Glomerular visceral epithelial cell (primary cell): ENCODE results near the gene NMNAT1.
"Not testable (repeated sequence)": the region's sequence is repeated elsewhere in the genome, so short reads cannot be mapped to it uniquely, and the experiment has no call there.

ENCODE experiments used
- DNase-seq: peaks from one replicate; pipeline ENCODE4 v3.0.0-alpha.2; 2016; ENCODE audit errors: extremely low spot score

NMNAT1 gene

DNA sequence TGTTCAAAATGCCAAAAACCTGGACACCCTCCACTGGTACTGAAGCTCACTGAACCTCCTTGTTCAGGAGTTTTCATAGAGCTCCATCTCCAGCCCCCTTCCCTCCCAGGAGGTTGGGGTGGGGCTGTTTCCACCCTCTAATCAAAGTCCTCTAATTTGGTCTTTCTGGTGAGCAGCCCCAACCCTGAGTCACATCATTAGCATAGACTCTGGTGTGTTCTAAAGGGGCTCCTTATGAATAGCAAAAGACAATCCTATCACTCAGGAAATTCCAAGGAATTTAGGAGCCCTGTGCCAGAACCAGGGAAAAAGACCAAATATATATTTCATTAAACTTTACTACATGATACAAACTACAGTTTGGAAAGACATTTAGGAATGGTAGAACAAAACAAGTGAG, 76.3 kb downstream of the NMNAT1 start:
- DNase-seq: no peak

DNA sequence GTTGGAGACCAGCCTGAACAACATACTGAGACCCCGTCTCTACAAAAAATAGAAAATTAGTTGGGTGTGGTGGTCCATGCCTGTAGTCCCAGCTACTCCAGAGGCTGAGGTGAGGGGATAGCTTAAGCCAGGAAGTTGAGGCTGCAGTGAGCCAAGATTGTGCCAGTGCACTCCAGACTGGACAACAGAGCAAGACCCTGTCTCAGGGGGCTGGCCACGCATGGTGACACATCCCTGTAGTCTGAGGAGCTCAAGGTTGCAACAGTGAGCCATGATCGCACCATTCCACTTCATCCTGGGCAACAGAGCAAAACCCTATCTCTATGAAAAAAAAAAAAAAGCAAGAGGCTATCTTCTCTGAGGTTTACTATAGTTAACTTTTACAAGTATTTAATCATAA, 76.8 kb downstream of the NMNAT1 start:
- no peak for DNase-seq

DNA sequence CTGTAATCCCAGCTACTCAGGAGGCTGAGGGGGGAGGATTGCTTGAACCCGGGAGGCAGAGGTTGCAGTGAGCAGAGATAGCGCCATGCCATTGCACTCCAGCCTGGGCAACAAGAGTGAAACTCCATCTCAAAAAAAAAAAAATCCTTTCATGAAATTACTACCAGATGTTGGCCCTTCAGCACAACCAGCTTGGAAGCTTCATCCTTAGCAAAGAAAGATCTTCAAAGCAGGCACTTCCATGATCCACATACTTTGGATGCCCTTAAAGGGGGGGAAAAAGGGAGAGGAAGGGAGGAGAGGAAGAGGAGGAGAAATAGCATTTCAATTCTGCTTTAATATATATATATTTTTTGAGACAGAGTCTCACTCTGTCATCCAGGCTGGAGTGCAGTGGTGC, 77.4 kb downstream of the NMNAT1 start:
- DNase-seq: not testable (repeated sequence)

DNA sequence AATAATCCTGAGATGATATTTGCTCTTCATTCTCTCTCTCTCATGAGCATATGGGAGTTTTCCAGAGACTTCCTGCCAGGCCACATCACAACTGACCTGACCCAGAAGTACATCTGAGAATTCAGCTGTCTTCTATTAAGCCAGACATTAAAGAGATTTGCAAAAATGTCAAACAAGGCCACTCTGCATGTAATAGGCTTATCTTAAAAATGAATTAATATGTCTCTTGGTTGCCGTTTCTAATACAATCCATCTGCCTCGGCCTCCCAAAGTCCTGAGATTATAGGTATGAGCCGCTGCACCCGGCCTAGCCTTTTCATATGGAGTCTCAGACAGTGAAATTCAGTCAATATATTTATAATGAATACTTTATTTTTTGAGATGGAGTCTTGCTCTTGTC, 78.7 kb downstream of the NMNAT1 start:
- DNase-seq: not testable (repeated sequence)

DNA sequence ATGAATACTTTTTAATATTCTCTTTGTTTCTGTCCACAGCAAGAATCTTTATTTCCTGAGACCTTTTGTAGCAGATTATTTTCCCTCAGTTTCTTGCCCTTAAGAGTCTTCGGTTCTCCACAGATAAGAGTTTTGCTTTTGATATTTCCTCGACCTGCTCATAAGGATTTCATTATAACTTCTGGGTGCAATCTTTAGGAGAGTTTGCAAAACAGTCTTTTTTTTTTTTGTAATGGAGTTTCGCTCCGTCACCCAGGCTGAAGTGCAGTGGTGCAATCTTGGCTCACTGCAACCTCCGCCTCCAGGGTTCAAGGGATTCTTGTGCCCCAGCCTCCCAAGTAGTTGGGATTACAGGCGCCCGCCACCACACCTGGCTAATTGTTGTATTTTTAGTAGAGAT, 79.4 kb downstream of the NMNAT1 start:
- no peak for DNase-seq

DNA sequence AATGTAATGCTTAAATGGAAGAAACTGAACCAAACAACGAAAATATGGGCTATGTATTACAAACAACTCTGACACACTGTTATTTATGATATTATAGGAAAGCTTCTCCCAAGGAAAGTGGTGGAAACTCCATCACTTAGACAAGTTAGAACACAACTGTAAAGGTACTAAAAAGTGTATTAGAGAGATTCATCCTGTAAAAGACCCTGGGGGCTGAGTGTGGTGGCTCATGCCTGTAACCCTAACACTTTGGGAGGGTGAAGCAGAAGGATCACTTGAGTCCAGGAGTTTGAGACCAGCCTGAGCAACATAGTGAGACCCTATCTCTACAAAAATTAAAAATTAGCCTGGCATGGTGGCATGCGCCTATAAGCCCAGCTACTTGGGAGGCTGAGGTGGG, 82.1 kb downstream of the NMNAT1 start:
- DNase-seq: no peak

DNA sequence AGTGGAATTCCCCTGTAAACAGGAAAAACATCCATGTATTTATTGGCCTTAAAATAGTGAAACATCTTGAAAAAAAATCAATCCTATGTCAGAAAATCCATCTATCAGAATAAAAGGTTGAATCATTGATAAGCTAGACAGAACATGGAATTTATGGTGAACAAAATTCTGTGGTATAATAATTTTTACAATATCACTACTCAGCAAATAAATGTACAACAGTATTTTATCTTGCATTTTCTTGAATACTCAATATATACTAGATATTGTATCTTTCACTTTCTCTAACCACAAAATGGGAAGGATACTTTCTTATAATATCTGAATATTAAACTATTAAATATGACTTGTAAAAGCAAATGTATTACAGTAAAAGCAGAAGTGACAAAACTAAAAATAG, 83.8 kb downstream of the NMNAT1 start:
- no peak for DNase-seq

DNA sequence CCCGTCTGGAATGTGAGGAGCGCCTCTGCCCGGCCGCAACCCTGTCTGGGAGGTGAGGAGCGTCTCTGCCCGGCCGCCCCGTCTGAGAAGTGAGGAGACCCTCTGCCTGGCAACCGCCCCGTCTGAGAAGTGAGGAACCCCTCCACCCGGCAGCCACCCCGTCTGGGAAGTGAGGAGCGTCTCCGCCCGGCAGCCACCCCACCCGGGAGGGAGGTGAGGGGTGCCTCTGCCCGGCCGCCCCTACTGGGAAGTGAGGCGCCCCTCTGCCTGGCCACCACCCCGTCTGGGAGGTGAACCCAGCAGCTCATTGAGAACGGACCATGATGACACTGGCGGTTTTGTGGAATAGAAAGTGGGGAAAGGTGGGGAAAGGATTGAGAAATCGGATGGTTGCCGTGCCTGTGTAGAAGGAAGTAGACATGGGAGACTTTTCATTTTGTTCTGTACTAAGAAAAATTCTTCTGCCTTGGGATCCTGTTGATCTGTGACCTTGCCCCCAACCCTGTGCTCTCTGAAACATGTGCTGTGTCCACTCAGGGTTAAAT, 85.8 kb downstream of the NMNAT1 start:
- DNase-seq: not testable (repeated sequence)

DNA sequence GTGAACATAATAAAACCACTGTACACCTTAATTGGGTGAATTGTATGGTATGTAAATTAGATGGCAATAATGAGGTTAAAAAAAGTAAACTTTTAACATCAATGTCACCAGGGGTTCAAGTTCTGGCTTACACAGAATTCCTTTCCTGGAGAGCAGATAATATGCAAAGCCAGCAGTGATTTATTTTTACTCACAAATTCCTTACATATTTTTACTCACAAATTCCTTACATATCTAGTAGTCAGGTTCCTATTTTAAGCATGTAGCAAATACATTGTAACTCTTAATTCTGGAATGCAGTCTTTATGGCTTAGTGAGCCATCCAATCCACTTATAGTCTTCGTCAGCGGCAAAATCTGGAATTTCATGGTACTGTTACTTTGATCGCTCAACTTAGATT, 88.2 kb downstream of the NMNAT1 start:
- peak; percentile 67 for DNase-seq

DNA sequence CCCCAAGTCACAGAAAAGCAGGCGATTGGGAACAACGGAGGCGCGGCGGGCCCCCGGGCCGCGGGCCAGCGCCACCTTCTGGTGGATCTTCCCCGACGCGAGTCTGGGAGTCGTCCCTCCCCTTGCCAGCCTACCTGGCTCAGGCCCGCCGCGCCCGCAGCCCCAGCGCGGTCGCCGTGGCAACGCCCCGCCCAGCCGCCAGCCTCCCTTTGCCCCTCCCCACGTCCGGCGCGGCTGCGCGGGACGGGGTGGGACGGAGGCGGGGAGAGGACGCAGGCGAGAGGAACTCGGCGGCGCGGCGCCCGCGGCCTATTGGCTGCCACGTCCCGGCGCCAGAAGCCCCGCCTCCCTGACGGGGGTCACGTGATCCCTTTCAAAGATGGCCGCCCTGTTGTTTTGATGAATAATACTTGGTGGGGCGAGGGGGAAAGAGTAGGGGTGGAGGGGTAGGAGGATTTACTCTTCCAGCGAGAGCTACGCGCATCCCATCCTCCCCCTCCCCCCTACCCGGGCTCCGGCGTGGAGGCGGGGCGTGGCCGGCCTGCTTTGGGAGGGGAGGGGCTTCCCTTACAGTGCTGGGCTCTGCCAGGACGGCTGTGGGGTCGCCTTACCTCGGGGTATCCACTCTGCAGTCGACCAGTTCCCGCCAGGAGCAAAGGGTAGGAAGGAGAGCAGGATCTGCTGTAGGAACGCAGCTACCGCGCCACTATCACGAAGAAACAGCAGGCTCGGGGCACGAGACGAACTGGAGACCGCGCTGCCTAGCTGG, 89.5 kb downstream of the NMNAT1 start, which contains the start of gene UBE4B:
UBE4B (plus strand) TSS at position 369 of the 769 bp plus-strand sequence. CDS start 713 bp downstream, outside the sequence.
- peak; percentile 99 for DNase-seq

DNA sequence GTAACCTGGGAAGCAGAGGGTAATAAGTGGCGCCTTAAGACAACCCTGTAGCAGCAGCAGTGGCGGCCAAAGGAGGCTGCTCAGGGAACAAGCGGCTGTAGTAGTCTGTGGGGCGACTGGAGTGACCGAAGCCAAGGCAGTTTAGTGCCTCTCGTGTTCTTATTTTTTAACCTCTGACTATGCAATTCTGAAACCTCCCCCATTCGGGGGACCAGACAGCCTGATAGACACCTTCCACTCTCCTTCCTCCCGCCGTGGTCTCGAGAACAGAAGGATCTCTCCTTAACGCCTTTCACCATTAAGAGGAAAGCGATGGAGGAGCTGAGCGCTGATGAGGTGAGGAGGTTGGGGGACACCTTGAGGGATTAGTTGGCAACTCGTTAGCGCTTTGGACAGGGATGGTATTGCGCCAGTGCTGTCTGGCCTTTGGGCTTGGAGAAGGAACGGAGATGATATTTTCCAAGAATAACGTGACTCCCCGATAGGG, 90.1 kb downstream of the NMNAT1 start:
- peak; percentile 57 for DNase-seq
